DMS 273 (cell line): Measurements from ENCODE around the gene EXOSC1.
"Not testable (repeated sequence)": the region's sequence is repeated elsewhere in the genome, so short reads cannot be mapped to it uniquely, and the experiment has no call there.

Source experiments
- DNase-seq: peaks from one replicate; lab custom pipeline; 2025; ENCODE audit not compliant: unreplicated experiment; lab: John Stamatoyannopoulos, UW

The EXOSC1 gene

GRCh38 chr10:97411406-97411805 is 34.4 kb downstream of the EXOSC1 start:
- no peak for DNase-seq

- DNase-seq = no peak
These were observed 37.3 kb downstream of the EXOSC1 start for GRCh38 chr10:97408496-97408992.

- DNase-seq = no peak
These were observed 37.9 kb downstream of the EXOSC1 start for GRCh38 chr10:97407952-97408248.

GRCh38 chr10:97407211-97407951 is 38.4 kb downstream of the EXOSC1 start:
- DNase-seq = peak; percentile 90

- not testable (repeated sequence) for DNase-seq
These were observed 39.3 kb downstream of the EXOSC1 start for GRCh38 chr10:97406483-97406882.

GRCh38 chr10:97406064-97406463 is 39.7 kb downstream of the EXOSC1 start:
- DNase-seq = no peak

- DNase-seq = no peak
These were observed 41.8 kb downstream of the EXOSC1 start for GRCh38 chr10:97404044-97404443.

GRCh38 chr10:97401455-97401919 is 44.3 kb downstream of the EXOSC1 start:
- DNase-seq = no peak

- peak; percentile 98 for DNase-seq
These were observed 44.9 kb downstream of the EXOSC1 start, which contains the start of gene RRP12 for GRCh38 chr10:97400665-97401454. RRP12 (minus strand) TSS chr10:97401340; CDS start chr10:97401231, 109 bp downstream.

- DNase-seq = peak; percentile 74
These were observed 45.8 kb downstream of the EXOSC1 start for GRCh38 chr10:97399843-97400545.

- DNase-seq = no peak
These were observed 49.8 kb downstream of the EXOSC1 start for GRCh38 chr10:97396056-97396455.

- DNase-seq = no peak
These were observed 52.7 kb downstream of the EXOSC1 start for GRCh38 chr10:97393034-97393573.

- DNase-seq = no peak
These were observed 55.7 kb downstream of the EXOSC1 start for GRCh38 chr10:97390091-97390490.

GRCh38 chr10:97388152-97388551 is 57.7 kb downstream of the EXOSC1 start:
- DNase-seq = no peak
